Neural progenitor cell (in vitro differentiated cells): ENCODE measurements around the gene GATAD1. TPM values are rescaled to one million over a fixed set of nuclear protein-coding genes. Genes with fewer than 3 reads are reported as not detected.

ENCODE experiments used
- DNase-seq: peaks from one replicate; pipeline ENCODE4 v3.0.0-alpha.2; 2016; ENCODE audit warnings: low spot score
- H2AFZ ChIP-seq: fragments of 200-600 bp; sonication (generic); replicated peaks from 2 replicates; pipeline ENCODE4 v1.6.1; 2016; ENCODE audit warnings: antibody characterized with exemption
- H3F3A ChIP-seq: fragments of 200-600 bp; sonication (generic); 2 replicates; pipeline ENCODE4 v1.6.1; 2016; ENCODE audit warnings: antibody characterized with exemption, low read depth
- H3K27ac ChIP-seq: fragments of 200-600 bp; sonication (generic); 2 replicates; pipeline ENCODE4 v1.5.1; 2016; ENCODE audit warnings: mild to moderate bottlenecking
- H3K27me3 ChIP-seq: fragments of 200-600 bp; sonication (generic); 2 replicates; pipeline ENCODE4 v1.6.1; 2016; ENCODE audit warnings: mild to moderate bottlenecking, moderate library complexity
- H3K36me3 ChIP-seq: fragments of 200-600 bp; sonication (generic); 2 replicates; pipeline ENCODE4 v1.5.1; 2016
- H3K4me1 ChIP-seq: fragments of 200-600 bp; sonication (generic); 2 replicates; pipeline ENCODE4 v1.6.1; 2016; ENCODE audit warnings: mixed run types
- H3K4me2 ChIP-seq: fragments of 200-600 bp; sonication (generic); 2 replicates; pipeline ENCODE4 v1.6.1; 2016
- H3K4me3 ChIP-seq: fragments of 200-600 bp; sonication (generic); 2 replicates; pipeline ENCODE4 v1.5.1; 2016
- H3K79me2 ChIP-seq: fragments of 200-600 bp; sonication (generic); 2 replicates; pipeline ENCODE4 v1.6.1; 2016; ENCODE audit warnings: low read depth
- H3K9ac ChIP-seq: fragments of 200-600 bp; sonication (generic); 2 replicates; pipeline ENCODE4 v1.6.1; 2016
- H3K9me3 ChIP-seq: fragments of 200-600 bp; sonication (generic); 2 replicates; pipeline ENCODE4 v1.5.1; 2016; ENCODE audit warnings: low read depth
- H4K20me1 ChIP-seq: fragments of 200-600 bp; sonication (generic); 2 replicates; pipeline ENCODE4 v1.6.1; 2016; ENCODE audit warnings: low read depth
- H3K27ac Mint-ChIP-seq: 3 replicates; pipeline ENCODE4 v1.8.0; 2021; ENCODE audit warnings: mixed read lengths
- H3K27me3 Mint-ChIP-seq: 2 replicates; pipeline ENCODE4 v1.8.0; 2022; ENCODE audit warnings: low read depth, mild to moderate bottlenecking, inconsistent platforms, moderate library complexity, mixed read lengths; ENCODE audit not compliant: insufficient read depth
- H3K36me3 Mint-ChIP-seq: 3 replicates; pipeline ENCODE4 v1.8.0; 2021; ENCODE audit warnings: mixed read lengths
- H3K4me1 Mint-ChIP-seq: 3 replicates; pipeline ENCODE4 v1.8.0; 2021; ENCODE audit warnings: mixed read lengths
- H3K4me3 Mint-ChIP-seq: 3 replicates; pipeline ENCODE4 v1.8.0; 2021; ENCODE audit warnings: mild to moderate bottlenecking, moderate library complexity, mixed read lengths
- H3K9me3 Mint-ChIP-seq: 3 replicates; pipeline ENCODE4 v1.8.0; 2020; ENCODE audit warnings: mixed read lengths
- CTCF ChIP-seq: fragments of 200-600 bp; sonication (generic); IDR thresholded peaks from 2 replicates; pipeline ENCODE4 v1.5.1; 2017; ENCODE audit warnings: antibody characterized with exemption, mild to moderate bottlenecking
- EZH2 ChIP-seq: fragments of 200-600 bp; sonication (generic); IDR thresholded peaks from 2 replicates; pipeline ENCODE4 v1.6.1; 2017; ENCODE audit warnings: antibody characterized with exemption, mild to moderate bottlenecking, moderate library complexity
- EZH2phosphoT487 ChIP-seq: fragments of 200-600 bp; sonication (generic); IDR thresholded peaks from 2 replicates; pipeline ENCODE4 v1.6.1; 2017; ENCODE audit warnings: antibody characterized with exemption
- total RNA-seq: library from RNA; depleted of rRNA; stranded (reverse); fragments of >200 nt; gene quantifications from 2 replicates; pipeline ENCODE4 v1.2.3, GENCODE V29; 2015; ENCODE audit warnings: low replicate concordance

The GATAD1 gene
- total RNA-seq, 1 donor from 2014 or later = 56.5 TPM

GRCh38 chr7:92427193-92427592 lies 20.1 kb upstream of the GATAD1 start:
- Histone ChIP-seq H3F3A (peaks cover 2% of the 10 kb centered on the region), H2AFZ (no peak overlapping the region), H3K27ac (no peak overlapping the region), H3K9me3 (no peaks in the 10 kb centered on the region), H3K4me1 (peaks cover 3% of the 10 kb centered on the region), H3K9ac (no peak overlapping the region), H3K4me3 (no peak overlapping the region), H3K4me2 (no peak overlapping the region), H3K36me3 (no peaks in the 10 kb centered on the region), H3K27me3 (no peaks in the 10 kb centered on the region), H4K20me1 (no peaks in the 10 kb centered on the region), H3K79me2 (no peaks in the 10 kb centered on the region)
- Mint-ChIP-seq H3K9me3 (no peaks in the 10 kb centered on the region), H3K36me3 (no peaks in the 10 kb centered on the region), H3K4me3 (no peak overlapping the region), H3K27me3 (peaks cover 3% of the 10 kb centered on the region), H3K27ac (no peak overlapping the region), H3K4me1 (peaks cover 10% of the 10 kb centered on the region)
- DNase-seq = no peak
- TF ChIP-seq EZH2phosphoT487 = no peak
- TF ChIP-seq EZH2 = no peak
- TF ChIP-seq CTCF = no peak

- Histone ChIP-seq H3K27me3 (no peaks in the 10 kb centered on the region), H3K4me1 (no peaks in the 10 kb centered on the region), H3F3A (no peaks in the 10 kb centered on the region), H3K36me3 (no peaks in the 10 kb centered on the region), H3K79me2 (no peaks in the 10 kb centered on the region), H4K20me1 (no peaks in the 10 kb centered on the region), H3K27ac (no peak overlapping the region), H3K9me3 (no peaks in the 10 kb centered on the region), H3K9ac (no peak overlapping the region), H2AFZ (no peak overlapping the region), H3K4me2 (no peak overlapping the region), H3K4me3 (no peak overlapping the region)
- Mint-ChIP-seq H3K27me3 (peaks cover 5% of the 10 kb centered on the region), H3K4me1 (no peaks in the 10 kb centered on the region), H3K4me3 (no peak overlapping the region), H3K9me3 (no peaks in the 10 kb centered on the region), H3K36me3 (no peaks in the 10 kb centered on the region), H3K27ac (no peak overlapping the region)
- no peak for DNase-seq
- TF ChIP-seq EZH2phosphoT487 = no peak
- no peak for TF ChIP-seq CTCF
- no peak for TF ChIP-seq EZH2
Measured at GRCh38 chr7:92432299-92432946, 14.9 kb upstream of the GATAD1 start.

- Histone ChIP-seq H2AFZ (no peak overlapping the region), H3K27ac (no peak overlapping the region), H3K9ac (no peak overlapping the region), H3K36me3 (no peaks in the 10 kb centered on the region), H4K20me1 (no peaks in the 10 kb centered on the region), H3K4me1 (no peaks in the 10 kb centered on the region), H3K4me2 (no peak overlapping the region), H3K9me3 (no peaks in the 10 kb centered on the region), H3K4me3 (no peak overlapping the region), H3K79me2 (no peaks in the 10 kb centered on the region), H3F3A (no peaks in the 10 kb centered on the region), H3K27me3 (no peaks in the 10 kb centered on the region)
- Mint-ChIP-seq H3K9me3 (no peaks in the 10 kb centered on the region), H3K4me3 (no peak overlapping the region), H3K4me1 (no peaks in the 10 kb centered on the region), H3K27me3 (peaks cover 3% of the 10 kb centered on the region), H3K36me3 (no peaks in the 10 kb centered on the region), H3K27ac (no peak overlapping the region)
- DNase-seq = no peak
- TF ChIP-seq CTCF (no peak), EZH2 (no peak), EZH2phosphoT487 (no peak)
Measured at GRCh38 chr7:92433019-92433418, 14.3 kb upstream of the GATAD1 start.
